K562 (cell line): ENCODE measurements around the gene PTPRU. TPM values are rescaled to one million over a fixed set of nuclear protein-coding genes. Genes with fewer than 3 reads are reported as not detected.

Experiments used
- ATAC-seq: fragments of 200-7000 bp; cut with Tn5 transposase; 3 replicates; pipeline ENCODE4 v1.9.1; 2020; ENCODE audit warnings: moderate library complexity
- BruUV-seq: library from RNA; stranded (reverse); fragments of 400-500 nt; replicated peaks from 2 replicates; lab custom pipeline; 2021; lab: Mats Ljungman, UMichigan
- CTCF ChIA-PET: fragments of 300-600 bp; formaldehyde crosslinking; extraction: SDS; loops from one replicate; lab custom pipeline; 2021; ENCODE audit warnings: low intra/inter-chr PET ratio; lab: Yijun Ruan, JAX
- POLR2A ChIA-PET: fragments of 300-600, 350-650 bp; sonication (Branson Sonifier 250); formaldehyde crosslinking; extraction: SDS; loops from one replicate; lab custom pipeline; 2021; ENCODE audit warnings: antibody characterized with exemption, inconsistent platforms; lab: Yijun Ruan, JAX
- DNase-seq, 4 experiments: peaks; one replicate each; pipeline versions ENCODE4 v3.0.0 to v3.0.0-alpha.2; 2011 to 2018; ENCODE audit warnings: low spot score in 3 of 4, mixed read lengths in 3 of 4; ENCODE audit errors: extremely low read depth in 1 of 4
- FAIRE-seq: peaks from 2 replicates; lab custom pipeline; 2011; peaks lifted over from hg19 to GRCh38; lab: Jason Lieb, UNC
- H2AFZ ChIP-seq: 2 replicates; pipeline ENCODE4 v1.6.0; 2011; ENCODE audit warnings: low read depth, low read length, control low read depth, inconsistent platforms
- H3K27ac ChIP-seq: fragments of 200-600 bp; 3 replicates; pipeline ENCODE4 v1.8.0; 2011; ENCODE audit warnings: low read depth, mild to moderate bottlenecking, control low read depth, inconsistent platforms, low read length, moderate library complexity, mixed read lengths; ENCODE audit errors: extremely low read depth
- H3K27me3 ChIP-seq, 2 experiments: fragments of 300-600 bp in 1 of 2; 2 replicates in 1 of 2; 3 replicates in 1 of 2; pipeline versions ENCODE4 v1.6.0 to v1.8.0; 2011; ENCODE audit warnings: inconsistent platforms in 2 of 2, low read length in 2 of 2, mild to moderate bottlenecking in 1 of 2, mixed read lengths in 1 of 2, moderate library complexity in 1 of 2; ENCODE audit not compliant: control insufficient read depth in 2 of 2, insufficient read depth in 2 of 2
- H3K36me3 ChIP-seq: fragments of 300-600 bp; 3 replicates; pipeline ENCODE4 v1.8.0; 2011; ENCODE audit warnings: mild to moderate bottlenecking, low read length, inconsistent platforms; ENCODE audit not compliant: control insufficient read depth, insufficient read depth
- H3K4me1 ChIP-seq, 2 experiments: fragments of 200-600 bp in 1 of 2; replicated peaks in 1 of 2; 2 replicates in 1 of 2; 3 replicates in 1 of 2; pipeline versions ENCODE4 v1.5.1 to v1.8.0; 2011; ENCODE audit warnings: inconsistent platforms in 2 of 2, low read length in 2 of 2, mild to moderate bottlenecking in 1 of 2, mixed read lengths in 1 of 2, moderate library complexity in 1 of 2; ENCODE audit not compliant: control insufficient read depth in 2 of 2, insufficient read depth in 2 of 2
- H3K4me2 ChIP-seq: 2 replicates; pipeline ENCODE4 v1.6.1; 2011; ENCODE audit warnings: low read length, control low read depth, inconsistent platforms, mixed read lengths; ENCODE audit not compliant: insufficient read depth
- H3K4me3 ChIP-seq: fragments of 200-600 bp; sonication (generic), shearing (Covaris generic); 2 replicates; pipeline ENCODE4 v1.5.1; 2016; ENCODE audit warnings: control low read depth, inconsistent platforms
- H3K79me2 ChIP-seq: fragments of 200-600 bp; 3 replicates; pipeline ENCODE4 v1.8.0; 2011; ENCODE audit warnings: low read length, inconsistent platforms; ENCODE audit not compliant: control insufficient read depth, insufficient read depth
- H3K9ac ChIP-seq, 2 experiments: 2 replicates each; pipeline versions ENCODE4 v1.6.0 to v1.6.1; 2011; ENCODE audit warnings: low read depth in 2 of 2, low read length in 2 of 2, control low read depth in 1 of 2, inconsistent platforms in 1 of 2, mild to moderate bottlenecking in 1 of 2, mixed read lengths in 1 of 2; ENCODE audit not compliant: insufficient read depth in 1 of 2
- H3K9me1 ChIP-seq: one replicate; pipeline ENCODE4 v1.6.0; 2011; ENCODE audit warnings: inconsistent platforms, mild to moderate bottlenecking, low read length, moderate library complexity; ENCODE audit not compliant: control insufficient read depth, insufficient read depth
- H3K9me3 ChIP-seq: replicated peaks from 2 replicates; pipeline ENCODE4 v1.5.1; 2011; ENCODE audit warnings: low read depth, low read length, inconsistent platforms; ENCODE audit not compliant: control insufficient read depth, insufficient read depth
- H4K20me1 ChIP-seq: replicated peaks from 2 replicates; pipeline ENCODE4 v1.6.1; 2011; ENCODE audit warnings: low read length, inconsistent platforms, mixed read lengths; ENCODE audit not compliant: control insufficient read depth, insufficient read depth
- NFIC ChIP-seq: fragments of 450-650 bp; IDR thresholded peaks from 2 replicates; pipeline ENCODE4 v1.6.1; 2017; ENCODE audit warnings: mild to moderate bottlenecking, inconsistent platforms
- whole genome bisulfite sequencing: fragments of 100-300 bp; shearing (Covaris generic); methylation state at CpG from one replicate; pipeline ENCODE4 v1.1.6; 2016; ENCODE audit warnings: low coverage, mixed read lengths; ENCODE audit not compliant: insufficient coverage; ENCODE audit errors: missing lambda C conversion rate; 5-methylcytosine and 5-hydroxymethylcytosine counted together
- in situ Hi-C: fragments of 300-500 bp; cut with MboI; formaldehyde crosslinking; loops from 4 replicates; pipeline ENCODE4 v1.15.0; 2018; ENCODE audit warnings: inconsistent platforms, mixed read lengths
- intact Hi-C: fragments of 100-400 bp; cut with micrococcal nuclease; formaldehyde crosslinking; loops from 2 replicates; pipeline ENCODE4 v1.14.2; 2022
- polyA plus RNA-seq, 8 experiments: library from polyadenylated mRNA; depleted of rRNA in 4 of 8; stranded (reverse) in 5 of 8; unstranded in 3 of 8; fragments of >200 nt; fragmentation: Nextera tagmentation in 2 of 8; fragmentation: Illumina TruSeq in 1 of 8; extraction: Ambion mirVana in 2 of 8; extraction: Trizol in 1 of 8; gene quantifications; 2 replicates each; pipeline versions ENCODE4 v1.2.1 to v1.2.3, GENCODE V29; 2011 to 2014; ENCODE audit warnings: inconsistent platforms in 1 of 8, missing spikeins in 1 of 8
- total RNA-seq, 7 experiments: library from RNA; depleted of rRNA in 6 of 7; stranded (reverse); fragments of >200 nt in 6 of 7; fragmentation: Illumina TruSeq in 2 of 7; extraction: Trizol in 2 of 7; gene quantifications; 2 replicates each; pipeline versions ENCODE4 v1.2.1 to v1.2.3, GENCODE V29; 2011 to 2021; ENCODE audit warnings: low replicate concordance in 1 of 7
- TF ChIP-seq, protein P1 (sequence below), 2 experiments: fragments of 450-650 bp; IDR thresholded peaks; 2 replicates each; pipeline ENCODE4 v1.6.1; 2018; ENCODE audit warnings: mild to moderate bottlenecking in 2 of 2, low read depth in 1 of 2; ENCODE audit not compliant: partially characterized antibody in 2 of 2

The PTPRU gene
- total and polyA plus RNA-seq, 9 of the 15 experiments (the other 6 are each of a cell fraction or from before 2014, with no cell fraction given) = 0.01 to 2.9 (median 1.0) TPM

DNA sequence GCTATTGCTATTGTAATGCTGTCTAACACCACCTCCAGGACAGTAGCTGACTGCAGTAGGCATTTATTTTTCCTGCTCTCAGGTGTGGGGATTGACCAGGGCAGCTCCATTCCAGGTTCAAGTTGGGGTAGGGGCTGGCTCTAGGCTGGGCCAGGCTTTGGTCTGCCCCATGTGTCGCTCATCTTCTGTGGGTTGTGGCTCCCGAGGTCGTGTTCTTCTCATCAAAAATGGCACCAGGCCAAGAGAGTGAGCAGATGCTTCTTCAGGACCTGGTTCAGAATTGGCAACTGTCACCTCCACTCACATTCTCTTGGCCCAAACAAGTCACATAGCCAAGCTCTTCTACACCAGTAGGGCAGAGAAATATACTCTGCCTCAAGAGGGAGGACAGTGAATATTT lies 133.7 kb downstream of the PTPRU start:
- H3K9ac ChIP-seq = no peak overlapping the region
- no peaks in the 10 kb centered on the region for H3K36me3 ChIP-seq
- ChIA-PET CTCF (no interaction called here), POLR2A (interaction anchor here (0.5 to 0.9 kb wide), 4 partner anchors 37 to 1562 kb away, joined by 3 read pairs; no protein-coding TSS in a partner anchor)
- no peaks in the 10 kb centered on the region for H3K9me1 ChIP-seq
- no peak overlapping the region for H3K27ac ChIP-seq
- FAIRE-seq (no peak), ATAC-seq (no peak; the same call in 2 of the 3 replicates), DNase-seq (no peak)
- H3K4me1 ChIP-seq = no peaks in the 10 kb centered on the region
- TF ChIP-seq, protein P1, sequence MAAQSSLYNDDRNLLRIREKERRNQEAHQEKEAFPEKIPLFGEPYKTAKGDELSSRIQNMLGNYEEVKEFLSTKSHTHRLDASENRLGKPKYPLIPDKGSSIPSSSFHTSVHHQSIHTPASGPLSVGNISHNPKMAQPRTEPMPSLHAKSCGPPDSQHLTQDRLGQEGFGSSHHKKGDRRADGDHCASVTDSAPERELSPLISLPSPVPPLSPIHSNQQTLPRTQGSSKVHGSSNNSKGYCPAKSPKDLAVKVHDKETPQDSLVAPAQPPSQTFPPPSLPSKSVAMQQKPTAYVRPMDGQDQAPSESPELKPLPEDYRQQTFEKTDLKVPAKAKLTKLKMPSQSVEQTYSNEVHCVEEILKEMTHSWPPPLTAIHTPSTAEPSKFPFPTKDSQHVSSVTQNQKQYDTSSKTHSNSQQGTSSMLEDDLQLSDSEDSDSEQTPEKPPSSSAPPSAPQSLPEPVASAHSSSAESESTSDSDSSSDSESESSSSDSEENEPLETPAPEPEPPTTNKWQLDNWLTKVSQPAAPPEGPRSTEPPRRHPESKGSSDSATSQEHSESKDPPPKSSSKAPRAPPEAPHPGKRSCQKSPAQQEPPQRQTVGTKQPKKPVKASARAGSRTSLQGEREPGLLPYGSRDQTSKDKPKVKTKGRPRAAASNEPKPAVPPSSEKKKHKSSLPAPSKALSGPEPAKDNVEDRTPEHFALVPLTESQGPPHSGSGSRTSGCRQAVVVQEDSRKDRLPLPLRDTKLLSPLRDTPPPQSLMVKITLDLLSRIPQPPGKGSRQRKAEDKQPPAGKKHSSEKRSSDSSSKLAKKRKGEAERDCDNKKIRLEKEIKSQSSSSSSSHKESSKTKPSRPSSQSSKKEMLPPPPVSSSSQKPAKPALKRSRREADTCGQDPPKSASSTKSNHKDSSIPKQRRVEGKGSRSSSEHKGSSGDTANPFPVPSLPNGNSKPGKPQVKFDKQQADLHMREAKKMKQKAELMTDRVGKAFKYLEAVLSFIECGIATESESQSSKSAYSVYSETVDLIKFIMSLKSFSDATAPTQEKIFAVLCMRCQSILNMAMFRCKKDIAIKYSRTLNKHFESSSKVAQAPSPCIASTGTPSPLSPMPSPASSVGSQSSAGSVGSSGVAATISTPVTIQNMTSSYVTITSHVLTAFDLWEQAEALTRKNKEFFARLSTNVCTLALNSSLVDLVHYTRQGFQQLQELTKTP (IDR thresholded peaks at IDR 0.05; ENCODE audit: low read depth in 1 of 2, partially characterized antibody in 2 of 2) = no peak
- peak; percentile 57 for TF ChIP-seq NFIC
- H3K9me3 ChIP-seq = no peaks in the 10 kb centered on the region
- BruUV-seq = no TSS peak
- H3K4me2 ChIP-seq = no peak overlapping the region
- intact Hi-C loops = loop anchor here (10.0 kb wide), 2 partner anchors 715 to 1335 kb away; no protein-coding TSS in a partner anchor
- 2% methylated on average over 3 of the region's 3 CpGs for WGBS
- in situ Hi-C loops = loop anchor here (10.0 kb wide), 1 partner anchor 725 kb away; no protein-coding TSS in a partner anchor
- H3K79me2 ChIP-seq = no peaks in the 10 kb centered on the region
- H4K20me1 ChIP-seq = peaks cover 3% of the 10 kb centered on the region; the same call in 1 of the 2 replicates
- H3K27me3 ChIP-seq = peaks cover 2 to 30% of the 10 kb centered on the region in 2 experiments; a peak in 4 of 5 replicates
- no peak overlapping the region for H3K4me3 ChIP-seq
- H2AFZ ChIP-seq = no peak overlapping the region
